HG03565 (cell line): ENCODE results near the gene GNAL.
"Not testable (repeated sequence)": the region's sequence is repeated elsewhere in the genome, so short reads cannot be mapped to it uniquely, and the experiment has no call there.

Source experiments
- ATAC-seq: cut with Tn5 transposase; IDR thresholded peaks from one replicate; pipeline ENCODE4 v1.9.1; 2021; ENCODE audit warnings: mild to moderate bottlenecking, moderate library complexity; ENCODE audit not compliant: unreplicated experiment

The GNAL gene

DNA sequence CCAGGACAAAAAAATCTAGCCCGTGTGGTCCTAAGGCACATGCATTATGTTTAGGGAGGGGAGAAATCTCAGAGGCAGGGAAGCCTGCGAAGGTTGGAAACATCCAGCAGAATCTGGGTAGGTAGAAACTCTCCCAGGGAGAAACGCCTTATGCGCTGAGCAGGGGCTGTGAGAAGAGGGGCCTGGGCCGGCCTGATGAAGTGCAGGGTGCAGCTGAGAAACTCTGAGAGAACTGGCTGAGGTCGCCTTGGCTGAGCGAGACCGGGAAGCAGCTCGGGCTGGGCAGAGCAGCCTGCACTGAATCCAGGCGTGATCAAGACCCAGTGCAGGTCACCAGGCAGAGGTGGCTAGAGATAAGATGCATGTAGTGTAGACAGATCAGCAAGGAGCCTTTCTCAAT is 177.3 kb downstream of the GNAL start:
- no peak for ATAC-seq

DNA sequence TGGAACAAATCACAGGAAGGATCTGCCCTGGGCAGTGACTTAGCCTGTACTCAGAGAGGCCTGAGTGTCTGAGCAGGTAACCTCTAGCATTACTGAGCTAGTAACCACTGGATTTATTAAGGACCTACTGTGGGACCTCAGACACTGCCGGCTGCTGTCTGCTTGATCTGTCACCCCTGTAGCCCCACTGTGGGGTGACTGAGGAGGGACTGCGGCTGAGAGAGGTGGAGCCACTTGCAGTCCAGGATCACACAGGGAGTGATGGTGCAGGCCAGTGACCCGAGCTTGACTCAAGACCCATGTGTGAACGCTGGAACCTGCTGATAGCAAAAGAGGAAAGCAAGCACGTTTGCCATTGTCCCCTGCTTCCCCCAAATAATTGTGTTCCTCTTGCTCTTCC is 177.7 kb downstream of the GNAL start:
- no peak for ATAC-seq

DNA sequence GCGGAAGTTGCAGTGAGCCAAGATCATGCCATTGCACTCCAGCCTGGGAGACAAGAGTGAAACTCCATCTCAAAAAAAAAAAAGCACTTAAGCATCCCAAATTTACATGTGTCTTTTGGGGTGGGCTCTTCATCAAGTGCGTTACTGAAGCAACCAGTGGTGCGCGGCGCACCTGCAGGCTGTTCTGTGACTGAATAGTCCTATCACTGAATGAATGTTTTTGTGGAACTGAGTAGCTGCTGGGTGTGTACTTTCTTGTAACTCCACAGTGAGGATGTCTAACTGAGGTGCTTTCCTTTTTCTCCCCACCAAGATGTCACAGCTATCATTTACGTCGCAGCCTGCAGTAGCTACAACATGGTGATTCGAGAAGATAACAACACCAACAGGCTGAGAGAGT is 179.2 kb downstream of the GNAL start:
- ATAC-seq: no peak

DNA sequence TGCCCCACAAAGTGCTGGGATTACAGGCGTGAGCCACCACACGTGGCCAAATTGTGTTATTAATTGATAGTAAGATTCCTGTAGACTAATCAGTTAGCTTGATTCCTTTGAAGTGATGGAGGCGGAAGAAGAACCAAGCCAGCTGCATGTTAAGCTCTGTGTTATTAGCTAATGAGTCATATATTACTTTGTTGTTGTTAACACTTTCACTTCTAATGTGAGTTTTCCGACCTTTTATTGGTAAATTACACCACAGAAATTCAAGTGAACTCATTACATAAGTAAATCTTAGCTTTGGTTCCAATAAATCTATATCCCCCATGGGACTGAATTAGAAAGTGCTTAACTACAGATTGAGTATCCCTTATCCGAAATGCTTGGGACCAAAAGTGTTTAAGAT is 182.4 kb downstream of the GNAL start:
- no peak for ATAC-seq

DNA sequence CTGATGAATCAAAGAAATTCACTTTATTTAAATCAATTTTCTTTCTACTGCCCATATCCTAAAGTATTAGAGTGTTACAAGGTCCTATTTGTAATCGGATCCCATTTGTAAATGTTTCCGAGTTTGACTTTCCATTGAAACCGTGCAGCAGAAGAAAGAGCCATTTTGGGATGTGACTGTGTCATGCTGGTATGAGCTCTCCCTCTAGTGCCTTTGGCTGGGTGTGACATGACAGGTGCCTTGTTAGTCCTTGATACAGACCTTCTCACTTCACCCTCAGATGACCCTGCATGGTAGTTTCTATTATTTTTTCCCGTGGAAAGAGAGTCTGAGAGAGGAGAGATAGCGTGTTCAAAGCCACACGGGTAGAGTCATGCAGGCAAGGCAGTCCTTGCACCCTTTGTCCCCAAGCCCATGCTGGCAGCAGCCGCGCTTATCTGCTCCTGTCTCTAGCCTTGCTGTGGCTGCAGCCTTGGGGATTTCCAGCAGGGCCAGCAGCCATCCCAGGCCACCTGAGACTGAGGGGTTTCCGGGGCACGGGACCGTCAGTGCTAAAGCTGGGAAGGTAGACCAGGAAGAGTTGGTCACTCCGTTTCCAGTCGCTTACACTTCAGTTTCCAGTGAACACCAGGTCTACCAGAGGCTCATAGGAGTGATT is 183.5 kb downstream of the GNAL start:
- ATAC-seq: no peak

DNA sequence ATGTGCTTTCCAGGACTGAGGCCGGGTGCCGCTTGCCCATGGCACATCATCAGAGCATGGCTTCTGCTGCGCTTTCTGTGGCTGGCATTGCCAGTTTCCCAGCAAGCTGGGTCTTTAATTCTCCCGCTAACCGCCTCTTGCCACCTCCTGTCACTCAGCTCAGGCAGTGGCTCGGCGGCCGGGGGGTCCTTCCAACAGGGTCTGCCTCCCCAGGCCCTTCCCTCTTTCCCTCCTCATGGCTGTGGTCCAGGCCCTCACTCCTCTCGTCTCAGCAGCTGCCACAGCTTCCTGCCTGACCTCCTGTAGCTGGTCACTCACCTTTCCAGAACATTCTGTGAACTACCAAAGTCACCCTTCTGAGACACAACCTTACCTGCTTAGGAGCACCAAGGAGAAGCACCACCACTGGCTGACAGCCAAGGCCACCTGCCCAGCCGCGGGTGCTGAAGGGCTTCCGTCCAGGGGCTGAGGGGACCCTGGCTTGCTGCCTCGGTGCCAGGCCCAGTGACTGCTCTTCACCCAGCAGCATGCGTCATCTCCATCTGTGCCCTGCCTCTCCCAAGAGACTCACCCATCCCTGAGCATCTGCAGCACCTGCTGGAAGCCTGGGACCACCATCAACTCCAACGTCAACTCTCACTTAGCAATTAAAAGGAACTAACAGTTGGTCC is 184.7 kb downstream of the GNAL start:
- ATAC-seq: no peak

DNA sequence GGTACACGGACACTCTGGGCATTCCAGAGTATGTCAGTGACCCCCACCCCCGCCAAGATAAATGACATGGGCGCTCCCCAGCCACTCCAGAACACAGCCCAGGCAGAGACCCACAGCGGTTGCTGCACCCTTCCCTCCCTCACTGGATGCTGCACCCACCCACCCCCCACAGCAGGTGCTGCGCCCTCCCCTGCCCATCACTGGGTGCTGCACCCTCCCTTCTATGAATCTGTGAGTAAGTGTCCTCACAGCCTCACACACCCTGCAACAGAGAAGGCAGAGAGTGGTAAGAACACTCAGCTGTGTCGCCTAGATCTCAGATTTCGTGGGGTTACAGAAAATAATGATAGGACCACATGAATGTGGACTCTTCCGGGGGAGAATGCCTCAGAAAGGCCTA is 185.6 kb downstream of the GNAL start:
- ATAC-seq: no peak

DNA sequence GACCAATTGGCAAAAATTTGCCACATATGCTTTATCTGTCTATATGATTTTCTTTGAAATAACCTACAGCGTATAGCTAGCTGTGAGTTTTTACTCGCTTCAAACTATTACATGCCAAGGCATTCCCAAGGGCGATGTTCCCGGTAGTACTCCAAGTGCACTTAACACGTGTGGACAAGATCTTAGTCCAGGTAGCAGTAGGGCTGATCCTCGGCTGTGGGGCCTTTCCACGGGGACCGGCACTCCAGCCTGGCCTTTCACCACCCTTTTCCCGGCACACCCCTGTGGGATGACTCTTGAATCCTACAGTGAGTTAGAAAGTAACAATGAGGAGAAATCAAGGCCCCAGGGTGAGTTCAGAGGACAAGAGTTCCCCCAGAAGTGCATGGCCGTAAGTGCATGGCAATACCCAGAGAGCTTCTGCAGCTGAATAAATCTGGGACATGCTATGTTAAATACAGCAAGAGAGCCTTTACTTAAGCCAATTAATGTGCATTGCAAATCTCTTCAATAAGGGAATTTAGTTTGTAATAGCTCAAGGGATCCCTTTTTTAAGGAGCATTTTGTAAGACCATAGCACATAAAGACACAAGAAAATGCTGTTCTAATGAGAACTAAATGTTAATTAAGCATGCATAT is 188.6 kb downstream of the GNAL start:
- ATAC-seq: no peak

DNA sequence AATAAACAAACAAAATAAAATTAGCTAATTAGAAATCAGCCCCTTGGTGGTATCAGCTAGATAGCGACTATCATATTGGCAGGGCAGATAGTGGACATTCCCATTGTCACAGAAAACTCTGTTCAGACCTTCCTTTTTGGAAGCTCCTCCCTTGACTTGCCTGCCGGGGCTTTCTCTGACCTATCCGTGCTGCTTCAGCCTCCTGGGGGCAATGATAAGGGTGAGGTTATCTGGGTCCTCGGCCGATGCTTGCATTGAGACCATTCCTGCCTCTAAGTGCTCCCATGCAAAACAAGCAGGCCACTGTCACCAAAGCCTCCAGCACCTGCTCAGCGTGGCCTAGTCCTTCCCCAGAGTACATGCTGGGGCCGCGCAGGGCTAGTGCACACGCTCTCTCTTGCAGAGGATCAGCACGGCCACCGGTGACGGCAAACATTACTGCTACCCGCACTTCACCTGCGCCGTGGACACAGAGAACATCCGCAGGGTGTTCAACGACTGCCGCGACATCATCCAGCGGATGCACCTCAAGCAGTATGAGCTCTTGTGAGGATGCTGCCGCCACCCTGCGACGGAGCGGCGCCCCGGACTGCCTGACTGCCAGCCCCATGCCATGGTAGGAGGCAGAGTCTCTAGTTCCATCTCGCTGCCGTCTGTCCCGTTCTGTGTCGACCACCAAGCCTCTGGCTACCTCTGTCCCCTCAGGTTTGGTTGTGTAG is 191.7 kb downstream of the GNAL start:
- no peak for ATAC-seq

DNA sequence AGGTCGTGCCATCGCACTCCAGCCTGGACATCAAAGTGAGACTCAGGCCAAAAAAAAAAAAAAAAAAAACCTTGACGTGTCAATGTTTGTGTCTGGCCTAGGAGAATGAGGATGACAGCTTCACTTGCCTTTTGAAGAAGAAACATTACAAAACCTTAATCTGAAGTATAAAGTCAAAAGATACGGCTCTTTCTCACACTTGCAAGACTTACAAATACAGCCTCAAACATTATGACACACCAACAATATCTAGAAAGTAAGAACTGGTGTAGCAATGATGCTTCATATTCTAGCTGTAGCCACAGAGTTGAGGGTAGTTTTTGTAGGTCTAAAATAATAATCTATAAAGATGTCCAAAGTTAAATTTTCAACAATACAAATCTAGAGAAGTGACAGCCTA is 193.6 kb downstream of the GNAL start:
- no peak for ATAC-seq

DNA sequence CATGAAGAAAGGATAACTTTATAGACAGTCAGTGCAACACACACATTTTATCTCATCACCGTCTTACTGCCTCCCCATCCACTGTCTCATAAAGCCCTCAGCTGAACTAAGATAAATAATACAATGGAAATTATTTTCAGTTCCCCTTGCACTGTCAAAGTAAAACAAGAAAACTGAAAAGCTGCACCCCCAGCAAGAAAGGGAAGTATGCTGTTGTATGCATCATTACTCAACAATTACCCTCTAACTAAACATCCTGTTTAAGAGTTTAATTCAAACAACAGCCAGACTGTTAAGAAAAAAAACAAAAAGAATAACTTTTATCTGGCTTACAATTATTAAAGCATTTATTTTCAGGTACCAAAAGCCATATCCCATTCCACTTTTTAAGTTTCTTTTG is 194.1 kb downstream of the GNAL start:
- ATAC-seq: peak; percentile 79

DNA sequence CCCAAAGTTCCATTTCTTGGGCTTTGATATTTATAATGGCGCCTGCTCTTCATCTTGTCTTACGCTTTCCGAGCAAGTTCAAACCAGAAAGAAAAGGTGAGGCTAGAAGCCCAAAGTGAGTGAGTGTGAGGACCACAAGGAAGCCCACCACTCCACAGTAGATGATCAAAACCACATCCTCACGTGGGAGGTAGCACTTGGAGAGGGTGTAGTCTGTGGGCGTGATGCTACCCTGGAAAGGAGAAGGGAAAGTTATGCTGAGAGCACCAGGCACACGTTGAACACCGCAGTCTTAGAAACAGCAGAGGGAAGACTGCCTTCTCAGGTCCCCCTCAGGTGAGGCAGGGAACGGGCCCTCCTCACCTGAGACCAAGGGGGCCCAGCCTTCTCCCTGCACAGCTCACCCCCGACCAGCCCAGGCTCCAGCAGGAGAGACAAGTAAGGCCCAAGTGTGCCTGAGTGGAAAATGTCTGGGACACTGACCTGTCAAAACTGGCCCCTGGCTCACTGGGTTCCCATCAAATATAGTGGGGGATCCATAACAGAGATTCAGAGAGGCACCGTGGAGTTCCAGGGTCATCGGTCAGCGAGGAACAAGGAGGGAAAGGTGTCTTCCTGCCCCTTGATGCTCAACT is 195.4 kb downstream of the GNAL start:
- ATAC-seq: no peak

DNA sequence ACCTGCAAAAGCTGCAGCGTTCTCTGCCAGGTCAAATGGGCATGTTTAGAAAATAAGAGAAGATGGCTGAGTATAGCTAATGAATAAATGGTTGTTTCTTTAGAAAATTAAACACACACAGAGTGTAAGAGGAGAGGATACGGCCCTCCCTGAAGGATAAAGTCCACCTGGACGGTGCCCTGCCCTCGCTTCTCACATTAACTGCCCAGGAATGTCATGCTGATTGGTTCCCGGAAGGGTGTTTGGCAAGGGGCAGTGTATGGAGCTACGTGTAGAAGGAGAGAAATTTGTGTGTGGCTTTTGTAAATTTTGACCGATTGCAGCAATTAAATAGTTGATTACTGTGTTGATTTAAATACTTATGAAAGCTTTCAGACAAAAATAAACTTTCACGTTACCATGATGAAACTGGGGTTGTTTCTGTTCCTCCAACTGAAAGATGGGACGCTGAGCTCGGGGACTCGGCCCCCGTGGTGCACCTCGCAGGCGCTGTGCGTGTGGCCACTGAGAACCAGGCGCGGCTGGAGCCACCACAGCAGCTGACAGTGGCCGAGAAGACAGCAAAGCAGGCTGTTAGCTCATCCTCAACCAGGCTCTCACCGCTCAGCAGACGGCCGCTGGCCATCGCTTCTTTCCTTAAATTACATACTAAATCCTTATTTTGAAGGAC is 196.3 kb downstream of the GNAL start:
- ATAC-seq: no peak

DNA sequence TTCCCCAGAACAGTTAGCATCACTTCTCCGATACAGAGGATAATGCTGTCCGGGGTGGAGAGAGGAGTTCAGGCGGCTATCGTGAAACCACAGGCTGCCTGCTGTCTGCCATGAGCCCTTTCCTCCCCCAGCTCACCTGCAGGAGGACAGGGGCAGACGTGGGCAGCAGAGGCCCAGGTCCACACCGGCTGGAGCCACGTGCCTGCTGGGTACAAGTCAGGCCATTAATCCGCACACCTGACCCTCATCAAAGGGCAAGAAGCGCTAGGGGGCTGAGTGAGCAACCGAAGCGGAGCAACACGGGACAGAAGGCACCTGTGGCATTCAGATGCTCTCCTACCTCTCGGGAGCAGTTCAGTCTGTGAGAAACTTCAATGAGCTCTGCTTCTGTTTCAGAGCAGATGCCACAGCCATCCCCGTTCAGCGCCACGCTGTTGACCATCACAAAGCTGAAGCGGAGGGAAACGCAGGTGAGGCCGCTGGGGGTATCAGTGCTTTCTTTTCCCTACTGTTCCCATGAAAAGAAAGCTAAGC is 197.6 kb downstream of the GNAL start:
- no peak for ATAC-seq

DNA sequence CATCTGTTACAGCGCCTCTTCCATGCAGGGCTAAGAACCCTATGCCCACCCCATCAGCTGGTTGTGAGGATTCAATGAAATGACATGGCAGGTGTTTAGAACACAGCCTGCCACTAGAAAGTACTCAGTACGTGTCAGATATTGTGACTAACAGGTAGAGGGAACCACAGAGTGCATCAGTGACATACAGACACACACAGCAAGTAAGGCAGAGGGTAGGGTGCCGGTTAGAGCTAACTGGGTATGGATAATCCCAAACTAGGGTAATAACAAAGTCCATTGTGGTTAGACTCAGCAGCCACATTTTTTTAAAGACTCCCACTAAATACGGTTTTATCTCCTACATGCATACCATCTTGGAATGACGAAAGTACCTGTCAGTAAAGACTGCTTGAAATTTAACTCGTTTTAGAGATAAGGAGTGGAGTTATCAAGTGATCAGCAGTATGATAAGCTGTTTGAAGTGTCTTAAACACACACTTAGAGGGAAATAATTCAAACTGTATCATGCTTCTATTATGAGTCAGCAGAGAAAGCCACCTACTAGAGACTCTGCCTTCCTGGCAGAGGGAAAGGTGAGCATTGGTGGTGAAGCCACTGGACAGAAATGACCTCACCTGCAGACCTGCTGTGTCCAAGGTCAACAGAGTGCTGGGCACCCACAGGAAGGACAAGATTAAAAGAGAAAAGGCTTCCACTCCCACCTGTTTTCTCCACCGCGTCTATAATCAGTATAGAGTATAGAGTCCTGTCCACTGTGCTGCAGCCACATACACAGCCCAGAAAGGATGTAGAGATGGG is 198.5 kb downstream of the GNAL start:
- ATAC-seq: no peak

DNA sequence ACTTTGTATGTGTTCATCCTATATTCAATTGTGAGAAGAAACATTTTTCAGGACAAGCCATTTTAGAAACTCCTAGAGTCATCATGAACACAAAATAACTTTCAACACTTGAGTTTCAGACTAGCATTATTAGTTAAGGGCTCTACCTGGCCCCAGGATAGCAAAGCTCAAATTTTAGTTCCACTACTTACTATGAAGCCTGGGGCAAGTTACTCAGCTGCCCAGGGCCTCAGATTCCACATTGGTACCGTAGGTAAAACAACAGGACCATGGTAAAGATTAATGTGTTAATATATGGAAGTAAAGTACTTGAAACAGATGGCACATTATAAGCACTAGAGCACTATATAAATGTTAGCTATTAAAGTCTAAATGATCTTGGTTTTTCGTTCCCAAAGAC is 199.7 kb downstream of the GNAL start:
- ATAC-seq: no peak

DNA sequence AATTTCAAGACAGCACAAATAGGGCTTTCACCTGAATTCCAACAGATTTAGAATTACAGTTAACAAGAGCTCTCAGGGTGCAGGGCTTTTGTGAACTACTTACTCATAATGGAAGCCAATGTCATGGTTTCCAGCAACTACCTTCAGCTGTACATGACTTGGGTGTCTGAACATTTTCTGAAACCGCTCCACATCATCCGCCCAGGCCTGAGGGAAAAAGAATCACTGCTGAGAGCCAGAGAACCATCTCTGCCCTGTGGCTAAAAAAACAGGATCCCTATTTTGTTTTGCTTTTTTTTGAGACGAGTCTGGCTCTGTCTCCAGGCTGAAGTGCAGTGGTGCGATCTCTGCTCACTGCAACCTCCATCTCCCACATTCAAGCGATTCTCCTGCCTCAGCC is 200.2 kb downstream of the GNAL start:
- ATAC-seq: no peak

DNA sequence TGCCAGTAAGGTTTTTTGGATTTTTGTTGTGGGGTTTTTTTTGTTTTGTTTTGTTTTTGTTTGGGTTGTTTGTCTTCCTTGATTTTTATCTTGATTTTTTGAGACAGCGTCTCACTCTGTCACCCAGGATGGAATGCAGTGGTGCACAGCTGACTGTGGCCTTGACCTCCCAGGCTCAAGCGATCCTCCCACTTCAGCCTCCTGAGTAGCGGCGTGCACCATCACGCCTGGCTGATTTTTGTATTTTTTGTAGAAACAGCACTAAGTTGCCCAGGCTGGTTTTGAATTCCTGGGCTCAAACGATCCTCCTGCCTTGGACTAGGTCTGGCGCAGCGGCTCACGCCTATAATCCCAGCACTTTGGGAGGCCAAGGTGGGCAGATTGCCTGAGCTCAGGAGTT is 202.7 kb downstream of the GNAL start:
- ATAC-seq: no peak

DNA sequence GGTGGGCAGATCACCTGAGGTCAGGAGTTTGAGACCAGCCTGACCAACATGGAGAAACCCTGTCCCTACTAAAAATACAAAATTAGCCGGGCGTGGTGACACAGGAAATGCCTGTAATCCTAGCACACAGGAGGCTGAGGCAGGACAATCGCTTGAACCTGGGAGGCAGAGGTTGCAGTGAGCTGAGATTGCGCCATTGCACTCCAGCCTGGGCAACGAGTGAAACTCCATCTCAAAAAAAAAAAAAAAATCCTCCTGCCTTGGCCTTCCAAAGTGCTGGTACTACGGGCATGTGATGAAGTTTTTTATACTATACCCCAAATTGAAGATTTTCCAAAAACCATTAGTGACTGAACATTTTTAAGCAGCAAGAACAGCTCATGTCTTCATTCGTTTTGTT is 203.4 kb downstream of the GNAL start:
- not testable (repeated sequence) for ATAC-seq

DNA sequence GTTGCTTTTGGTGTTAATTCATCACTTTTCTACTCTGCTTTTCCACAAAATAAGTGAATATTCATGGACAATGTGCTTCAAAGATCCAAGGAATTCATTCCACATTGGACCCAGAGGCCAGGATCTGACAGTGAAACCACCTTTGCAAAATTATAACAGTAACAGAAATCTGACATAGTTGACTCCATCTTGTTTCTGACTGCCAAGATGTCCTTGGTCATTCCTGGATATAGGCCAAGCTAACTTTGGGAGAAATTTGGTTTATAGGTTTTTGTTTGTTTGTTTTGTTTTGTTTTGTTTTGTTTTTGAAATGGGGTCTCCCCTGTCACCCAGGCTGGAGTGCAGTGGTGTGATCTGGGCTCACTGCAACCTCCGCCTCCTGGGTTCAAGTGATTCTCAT is 208.7 kb downstream of the GNAL start:
- ATAC-seq: no peak
